ENCODE data around the gene SLC16A7.

Gene SLC16A7

DNA sequence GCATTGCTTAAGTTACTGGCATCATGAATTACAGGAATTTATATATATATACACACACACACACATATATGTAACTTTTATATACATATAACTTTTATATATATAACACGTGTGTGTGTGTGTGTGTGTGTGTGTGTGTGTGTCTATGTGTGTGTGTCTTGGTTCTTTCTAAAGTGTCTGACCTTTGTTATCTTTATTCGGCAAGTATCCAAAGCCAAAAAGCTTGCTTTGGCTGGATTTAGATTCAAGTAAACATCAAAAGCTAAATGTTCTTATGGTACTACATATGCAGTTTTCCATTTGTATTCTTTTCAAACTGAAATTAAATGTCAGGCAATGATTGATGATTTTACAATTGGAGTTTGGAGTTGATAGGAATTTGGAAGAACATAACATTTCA, 69.9 kb downstream of the SLC16A7 start:
- DNase-seq (ENCODE audit: low read depth in 1 of 2, low spot score in 1 of 2): no peak

DNA sequence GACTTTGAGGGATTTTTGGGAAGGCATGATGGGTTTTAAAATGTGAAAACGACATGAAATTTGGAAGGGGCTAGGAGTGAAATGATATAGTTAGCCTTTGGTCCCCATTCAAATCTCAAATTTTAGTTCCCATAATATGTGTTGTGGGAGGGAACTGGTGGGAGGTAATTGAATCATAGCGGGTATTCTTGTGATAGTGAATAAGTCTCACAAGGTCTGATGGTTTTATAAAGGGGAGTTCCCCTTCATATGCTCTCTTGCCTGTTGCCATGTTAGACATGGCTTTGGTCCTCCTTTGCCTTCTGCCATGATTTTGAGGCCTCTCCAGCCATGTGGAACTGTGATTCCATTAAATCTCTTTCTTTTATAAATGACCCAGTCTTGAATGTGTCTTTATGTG, 72.8 kb downstream of the SLC16A7 start:
- DNase-seq (ENCODE audit: low read depth in 1 of 2, low spot score in 1 of 2): no peak

GRCh38 chr12:59672273-59672672, 76.4 kb downstream of the SLC16A7 start:
- no peak for DNase-seq (ENCODE audit: low read depth in 1 of 2, low spot score in 1 of 2)

- DNase-seq (ENCODE audit: low read depth in 1 of 2, low spot score in 1 of 2): no peak
These were observed 79.6 kb downstream of the SLC16A7 start for GRCh38 chr12:59675461-59675860.

- no peak for DNase-seq (ENCODE audit: low read depth in 1 of 2, low spot score in 1 of 2)
These were observed 82.0 kb downstream of the SLC16A7 start for GRCh38 chr12:59677857-59678256.

DNA sequence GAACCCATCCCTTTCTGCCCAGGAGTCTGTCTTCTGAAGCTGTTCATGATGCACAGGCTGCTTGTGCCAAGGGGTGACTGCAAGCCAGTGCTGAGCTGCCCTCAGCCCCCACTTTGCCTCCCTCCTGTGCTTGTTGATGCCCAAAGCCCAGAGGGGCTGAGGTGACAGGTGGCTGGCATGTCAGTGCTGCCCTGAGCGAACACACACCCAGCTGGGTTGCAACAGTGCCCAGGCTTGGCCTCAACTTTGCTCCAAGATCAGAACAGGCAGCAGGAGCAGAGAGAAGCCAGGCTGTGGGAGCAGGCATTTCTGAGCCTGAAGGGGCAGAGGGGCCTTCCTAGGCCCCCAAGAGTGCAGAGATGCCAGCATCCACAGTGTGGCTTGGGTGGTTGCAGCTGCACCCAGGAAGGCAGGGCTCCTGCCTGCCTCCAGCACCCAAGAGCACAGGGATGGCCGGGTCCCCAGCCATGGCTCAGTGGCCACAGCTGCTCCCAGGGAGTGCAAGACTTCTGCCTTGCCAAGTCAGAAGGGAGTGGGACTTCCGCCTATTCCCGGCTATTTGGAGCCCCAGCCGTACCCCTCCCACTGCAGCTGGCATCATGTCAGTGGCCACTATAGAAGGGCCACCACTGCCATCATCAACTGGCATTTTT, 83.1 kb downstream of the SLC16A7 start:
- DNase-seq (ENCODE audit: low read depth in 1 of 2, low spot score in 1 of 2): no peak

DNA sequence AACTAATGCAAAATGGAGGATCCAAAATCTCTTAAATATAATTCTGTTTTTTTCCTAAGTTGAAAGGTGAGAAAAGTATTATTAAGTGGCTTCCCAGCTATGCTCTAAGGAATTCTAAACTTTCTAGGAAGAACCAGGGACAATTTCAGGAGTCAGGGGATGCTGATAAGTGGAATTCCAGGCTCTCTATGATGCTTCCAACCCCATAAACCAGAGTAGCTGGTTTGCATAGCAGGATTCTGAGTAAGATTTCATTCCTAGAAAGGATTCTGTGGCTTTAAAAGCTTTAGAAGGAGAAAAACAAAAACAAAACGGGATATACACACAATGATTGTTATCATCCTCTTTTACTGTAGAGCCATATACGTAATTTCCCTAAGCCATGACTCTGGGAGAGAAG, 93.9 kb downstream of the SLC16A7 start:
- DNase-seq (ENCODE audit: low read depth in 1 of 2, low spot score in 1 of 2): no peak

DNA sequence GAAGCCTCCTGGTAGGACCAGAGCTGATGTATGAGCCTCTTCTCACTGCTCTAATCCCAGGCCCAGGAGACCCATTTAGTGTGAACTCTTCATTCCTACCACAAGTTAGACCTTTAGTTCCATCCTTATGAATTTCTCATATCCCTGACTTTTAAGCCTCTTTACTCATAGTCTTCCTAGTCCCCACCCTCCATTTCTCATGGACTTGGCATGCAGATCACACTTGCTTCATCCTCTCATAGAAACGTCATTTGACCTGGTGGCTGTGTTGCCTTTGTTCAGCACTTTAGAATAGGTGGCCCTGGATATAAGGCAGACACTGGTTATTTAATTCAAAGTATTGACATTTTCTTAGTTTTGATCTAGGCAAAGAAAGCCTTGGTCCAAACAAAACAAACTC, 99.5 kb downstream of the SLC16A7 start:
- no peak for DNase-seq (ENCODE audit: low read depth in 1 of 2, low spot score in 1 of 2)

DNA sequence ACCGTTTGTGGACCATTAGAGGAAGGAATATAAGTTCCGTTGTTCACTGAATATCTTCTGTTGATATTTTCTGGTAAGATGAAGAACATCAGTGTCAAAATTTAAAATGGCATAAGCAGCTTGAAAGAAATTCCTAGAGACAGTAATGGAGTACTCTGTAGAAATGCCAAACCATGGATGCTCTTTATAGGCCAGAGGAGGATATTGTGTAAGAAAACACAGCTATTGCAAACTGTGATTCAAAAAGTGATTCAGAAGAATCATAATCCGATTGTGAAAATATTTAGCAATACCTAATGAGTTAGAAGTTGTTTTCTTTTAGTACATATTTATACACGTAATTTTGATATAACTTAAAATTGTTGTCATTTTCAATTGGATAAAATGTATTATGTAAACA, 102.8 kb downstream of the SLC16A7 start:
- no peak for DNase-seq (ENCODE audit: low read depth in 1 of 2, low spot score in 1 of 2)

GRCh38 chr12:59699421-59700152, 103.8 kb downstream of the SLC16A7 start:
- DNase-seq (ENCODE audit: low read depth in 1 of 2, low spot score in 1 of 2): no peak

- no peak for DNase-seq (ENCODE audit: low read depth in 1 of 2, low spot score in 1 of 2)
These were observed 104.3 kb downstream of the SLC16A7 start for GRCh38 chr12:59700153-59700450.

GRCh38 chr12:59708064-59708463, 112.2 kb downstream of the SLC16A7 start:
- DNase-seq (ENCODE audit: low read depth in 1 of 2, low spot score in 1 of 2): no peak

DNA sequence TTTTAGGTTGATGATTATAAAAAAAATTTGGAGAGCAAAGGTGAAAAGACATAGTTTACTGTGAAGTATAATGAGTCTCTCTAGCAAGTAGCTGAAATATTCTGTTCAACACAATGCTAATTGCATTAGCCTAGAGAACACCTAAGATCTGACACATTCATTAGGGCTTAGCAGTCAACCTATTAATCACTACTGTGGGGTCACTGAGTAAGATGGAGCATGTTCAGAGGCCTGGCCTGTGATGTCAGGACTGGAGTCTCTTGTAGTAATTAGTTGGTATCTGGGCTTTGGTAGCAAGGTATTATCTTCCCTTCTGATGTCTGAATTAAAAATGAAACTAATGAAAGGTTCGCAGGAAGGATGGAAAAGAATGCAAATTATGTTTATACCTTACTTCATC, 112.7 kb downstream of the SLC16A7 start:
- no peak for DNase-seq (ENCODE audit: low read depth in 1 of 2, low spot score in 1 of 2)

- DNase-seq (ENCODE audit: low read depth in 1 of 2, low spot score in 1 of 2): no peak
These were observed 114.3 kb downstream of the SLC16A7 start for GRCh38 chr12:59710004-59710628.

DNA sequence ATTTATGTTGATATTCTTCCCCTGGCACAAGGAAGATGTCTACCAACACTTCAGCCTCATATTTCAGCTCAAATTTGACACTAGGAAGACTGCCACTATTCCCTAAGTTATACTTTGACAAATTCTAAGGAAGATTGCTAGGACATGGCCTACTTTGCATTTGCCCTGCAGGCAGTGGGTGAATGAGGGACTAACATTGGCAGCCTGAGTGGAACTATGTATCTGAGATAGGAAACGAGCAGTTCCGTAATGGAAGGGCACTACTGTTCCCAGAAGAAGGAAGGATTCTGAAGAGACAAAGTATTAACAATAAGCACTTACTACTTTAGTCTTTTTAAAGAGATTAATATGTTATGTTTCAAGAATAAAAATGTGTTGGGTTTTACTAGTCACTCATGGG, 115.1 kb downstream of the SLC16A7 start:
- DNase-seq (ENCODE audit: low read depth in 1 of 2, low spot score in 1 of 2): no peak

DNA sequence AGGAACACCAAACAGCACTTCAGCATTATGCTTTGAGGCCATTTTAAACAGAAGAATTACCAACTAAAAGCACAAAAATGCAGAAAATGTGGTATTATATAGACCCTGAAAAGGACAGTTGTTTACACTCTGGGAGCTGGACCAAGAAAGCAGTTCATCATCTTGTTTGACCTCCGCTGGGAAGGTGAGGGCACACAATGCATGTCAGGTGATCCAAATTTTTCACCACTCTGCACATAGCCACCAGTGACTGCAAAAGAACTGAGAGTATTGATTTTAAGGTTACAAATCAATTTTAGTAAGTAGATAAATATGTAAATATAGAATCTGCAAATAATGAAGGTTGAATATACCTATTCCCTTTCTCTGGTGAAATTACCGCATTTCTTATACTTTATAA, 119.6 kb downstream of the SLC16A7 start:
- DNase-seq (ENCODE audit: low read depth in 1 of 2, low spot score in 1 of 2): no peak

- no peak for DNase-seq (ENCODE audit: low read depth in 1 of 2, low spot score in 1 of 2)
These were observed 120.2 kb downstream of the SLC16A7 start for GRCh38 chr12:59716043-59716442.

- no peak for DNase-seq (ENCODE audit: low read depth in 1 of 2, low spot score in 1 of 2)
These were observed 121.6 kb downstream of the SLC16A7 start for GRCh38 chr12:59717436-59717835.

DNA sequence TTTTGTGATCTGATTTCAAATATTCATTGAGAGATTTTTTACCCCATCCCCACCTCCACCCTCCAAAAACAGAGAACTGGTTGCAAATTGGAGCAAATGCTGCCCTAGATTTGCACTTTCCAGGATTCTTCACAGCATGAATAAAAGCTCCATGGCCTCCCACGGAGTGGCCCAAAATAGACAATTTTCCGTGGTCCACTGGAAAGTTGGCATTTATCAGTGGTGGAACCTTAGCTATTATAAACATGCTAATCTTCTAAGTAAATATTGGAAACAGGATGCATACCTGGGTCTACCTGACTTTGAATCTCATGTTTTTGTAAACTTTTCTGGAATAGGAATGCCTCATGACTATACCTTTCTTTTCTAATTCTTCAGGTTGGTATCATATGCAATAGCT, 123.9 kb downstream of the SLC16A7 start:
- DNase-seq (ENCODE audit: low read depth in 1 of 2, low spot score in 1 of 2): no peak

- DNase-seq (ENCODE audit: low read depth in 1 of 2, low spot score in 1 of 2): no peak
These were observed 127.7 kb downstream of the SLC16A7 start for GRCh38 chr12:59723520-59723919.

GRCh38 chr12:59724011-59724695, 128.3 kb downstream of the SLC16A7 start:
- no peak for DNase-seq (ENCODE audit: low read depth in 1 of 2, low spot score in 1 of 2)

- no peak for DNase-seq (ENCODE audit: low read depth in 1 of 2, low spot score in 1 of 2)
These were observed 137.4 kb downstream of the SLC16A7 start for GRCh38 chr12:59733200-59733599.
